ENCODE results near the gene TMEM198.

DNA sequence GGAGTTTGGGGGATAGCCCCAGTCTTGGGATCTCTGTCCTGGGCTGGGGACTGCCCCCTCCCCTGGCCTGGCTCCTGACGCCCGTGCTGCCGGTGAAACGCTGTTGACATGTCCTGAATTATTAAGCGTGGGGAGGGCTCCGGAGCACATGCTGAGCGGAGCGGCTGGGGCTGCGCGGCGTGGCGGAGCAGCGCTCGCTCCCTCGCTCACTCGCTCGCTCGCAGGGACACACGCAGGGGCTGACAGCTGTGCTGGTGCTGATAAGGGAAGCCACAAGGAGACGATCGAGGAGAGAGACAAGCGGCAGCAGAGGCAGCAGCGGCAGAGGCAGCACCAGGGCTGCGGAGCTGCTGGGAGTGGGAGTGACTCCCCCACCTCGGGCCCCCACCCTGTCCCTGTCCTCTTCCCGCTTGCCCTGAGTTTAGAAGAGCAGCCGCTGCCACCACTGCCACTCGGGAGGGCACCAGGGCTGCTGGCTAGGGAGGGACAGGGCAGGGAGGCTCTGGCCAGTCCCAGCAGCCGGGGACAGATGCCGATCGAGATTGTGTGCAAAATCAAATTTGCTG lies 29.5 kb upstream of the TMEM198 start, which contains the start of gene ASIC4:
- TF ChIP-seq, protein P1, sequence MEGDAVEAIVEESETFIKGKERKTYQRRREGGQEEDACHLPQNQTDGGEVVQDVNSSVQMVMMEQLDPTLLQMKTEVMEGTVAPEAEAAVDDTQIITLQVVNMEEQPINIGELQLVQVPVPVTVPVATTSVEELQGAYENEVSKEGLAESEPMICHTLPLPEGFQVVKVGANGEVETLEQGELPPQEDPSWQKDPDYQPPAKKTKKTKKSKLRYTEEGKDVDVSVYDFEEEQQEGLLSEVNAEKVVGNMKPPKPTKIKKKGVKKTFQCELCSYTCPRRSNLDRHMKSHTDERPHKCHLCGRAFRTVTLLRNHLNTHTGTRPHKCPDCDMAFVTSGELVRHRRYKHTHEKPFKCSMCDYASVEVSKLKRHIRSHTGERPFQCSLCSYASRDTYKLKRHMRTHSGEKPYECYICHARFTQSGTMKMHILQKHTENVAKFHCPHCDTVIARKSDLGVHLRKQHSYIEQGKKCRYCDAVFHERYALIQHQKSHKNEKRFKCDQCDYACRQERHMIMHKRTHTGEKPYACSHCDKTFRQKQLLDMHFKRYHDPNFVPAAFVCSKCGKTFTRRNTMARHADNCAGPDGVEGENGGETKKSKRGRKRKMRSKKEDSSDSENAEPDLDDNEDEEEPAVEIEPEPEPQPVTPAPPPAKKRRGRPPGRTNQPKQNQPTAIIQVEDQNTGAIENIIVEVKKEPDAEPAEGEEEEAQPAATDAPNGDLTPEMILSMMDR (conservative IDR thresholded peaks at IDR 0.05), result no peak
- no peak for TF ChIP-seq ZFX (IDR thresholded peaks at IDR 0.05)

Data from C4-2B (cell line).